MCF 10A (cell line): ENCODE measurements around the gene CCR7. TPM values are rescaled to one million over a fixed set of nuclear protein-coding genes. Genes with fewer than 3 reads are reported as not detected.
A peak's percentile ranks its signal among the peaks of the same experiment; 100 is the strongest.

Source experiments
- Bru-seq: library from RNA; stranded (reverse); fragments of 400-500 nt; gene quantifications from one replicate; lab custom pipeline; 2021; lab: Mats Ljungman, UMichigan
- BruChase-seq, 2 experiments: library from RNA; stranded (reverse); fragments of 400-500 nt; gene quantifications; one replicate each; lab custom pipeline; 2021; lab: Mats Ljungman, UMichigan
- BruUV-seq: library from RNA; stranded (reverse); fragments of 400-500 nt; replicated peaks from 2 replicates; lab custom pipeline; 2021; lab: Mats Ljungman, UMichigan
- CTCF ChIA-PET: fragments of 300-600 bp; sonication (Branson Sonifier 250); formaldehyde crosslinking; extraction: SDS; loops from one replicate; lab custom pipeline; 2021; ENCODE audit warnings: antibody characterized with exemption, inconsistent platforms; lab: Yijun Ruan, JAX
- POLR2A ChIA-PET: fragments of 300-600, 350-650 bp; sonication (Branson Sonifier 250); formaldehyde crosslinking; extraction: SDS; loops from one replicate; lab custom pipeline; 2020; ENCODE audit warnings: antibody characterized with exemption, inconsistent platforms; lab: Yijun Ruan, JAX
- DNase-seq: peaks from one replicate; pipeline ENCODE4 v3.0.0-alpha.2; 2018; ENCODE audit not compliant: unreplicated experiment
- H3K27ac Mint-ChIP-seq: one replicate; pipeline ENCODE4 v1.8.0; 2022; ENCODE audit warnings: mild to moderate bottlenecking, low read depth, mixed read lengths; ENCODE audit not compliant: unreplicated experiment
- H3K27me3 Mint-ChIP-seq: one replicate; pipeline ENCODE4 v1.8.0; 2022; ENCODE audit warnings: mixed read lengths; ENCODE audit not compliant: insufficient read depth, unreplicated experiment
- H3K36me3 Mint-ChIP-seq: one replicate; pipeline ENCODE4 v1.8.0; 2022; ENCODE audit warnings: mild to moderate bottlenecking, moderate library complexity, mixed read lengths; ENCODE audit not compliant: insufficient read depth, unreplicated experiment
- H3K4me1 Mint-ChIP-seq: one replicate; pipeline ENCODE4 v1.8.0; 2022; ENCODE audit warnings: mixed read lengths; ENCODE audit not compliant: insufficient read depth, unreplicated experiment
- H3K4me3 Mint-ChIP-seq: one replicate; pipeline ENCODE4 v1.8.0; 2022; ENCODE audit warnings: mild to moderate bottlenecking, moderate library complexity, mixed read lengths; ENCODE audit not compliant: unreplicated experiment
- H3K9me3 Mint-ChIP-seq: one replicate; pipeline ENCODE4 v1.8.0; 2022; ENCODE audit warnings: mixed read lengths; ENCODE audit not compliant: unreplicated experiment
- CTCF ChIP-seq: fragments of 200-600 bp; IDR thresholded peaks from one replicate; pipeline ENCODE4 v1.8.0; 2022; ENCODE audit warnings: antibody characterized with exemption, mild to moderate bottlenecking; ENCODE audit not compliant: unreplicated experiment
- intact Hi-C: fragments of 100-400 bp; cut with micrococcal nuclease; formaldehyde crosslinking; loops from 2 replicates; pipeline ENCODE4 v1.14.1; 2022
- long read RNA-seq: library from polyadenylated mRNA; stranded (forward); transcript quantifications from one replicate; pipeline ENCODE4 v2.0.0, GENCODE V29; 2022
- total RNA-seq: library from RNA; stranded (reverse); gene quantifications from 2 replicates; pipeline ENCODE4 v1.2.3, GENCODE V29; 2022

CCR7 gene
- total RNA-seq: not detected in 2 replicates
- not detected for Bru-seq, nascent RNA
- BruChase-seq, experiment 1, labeled RNA remaining after a 6-hour chase: not detected
- BruChase-seq, experiment 2, labeled RNA remaining after a 2-hour chase: percentile 7 among the genes with signal in this experiment
- long read RNA-seq, partial matches to known transcripts: 0 of 1 reads
- long read RNA-seq, other reads (novel, unspliced or antisense): 1 of 1 reads

GRCh38 chr17:40564883-40565768, at the start of gene CCR7:
TSS of gene CCR7 (minus strand) at chr17:40565472. CDS start at chr17:40565409, 63 bp downstream.
- Mint-ChIP-seq H3K27me3 (peaks cover 55% of the 10 kb centered on the region), H3K4me3 (no peak within 1 kb of the TSS), H3K9me3 (peaks cover 4% of the 10 kb centered on the region), H3K4me1 (peaks cover 6% of the 10 kb centered on the region), H3K36me3 (no peaks in the 10 kb centered on the region), H3K27ac (no peak within 1 kb of the TSS)
- no peak for TF ChIP-seq CTCF
- CTCF ChIA-PET: interaction anchor here (0.6 to 1.3 kb wide), 3 partner anchors 10 to 1113 kb away, joined by 3 read pairs; no protein-coding TSS in a partner anchor
- intact Hi-C loops: no loop called here
- no TSS peak for BruUV-seq
- POLR2A ChIA-PET: no interaction called here
- no peak for DNase-seq

- intact Hi-C loops: loop anchor here (1.0 to 2.0 kb wide), 2 partner anchors 104 to 178 kb away; no protein-coding TSS in a partner anchor
- no peak for TF ChIP-seq CTCF
- no TSS peak for BruUV-seq
- Mint-ChIP-seq H3K4me1 (no peaks in the 10 kb centered on the region), H3K27me3 (peaks cover 62% of the 10 kb centered on the region), H3K9me3 (no peaks in the 10 kb centered on the region), H3K4me3 (no peak overlapping the region), H3K36me3 (peaks cover 6% of the 10 kb centered on the region), H3K27ac (no peak overlapping the region)
- POLR2A ChIA-PET: interaction anchor here (0.7 kb wide), 1 partner anchor 286 kb away, joined by 5 read pairs; no protein-coding TSS in a partner anchor
- CTCF ChIA-PET: interaction anchor here (0.6 to 4.6 kb wide), 17 partner anchors 10 to 1194 kb away, joined by 3 to 68 read pairs (median 3); partner anchors contain the start of gene KRT28
- no peak for DNase-seq
Measured at GRCh38 chr17:40614431-40615067, 49.3 kb upstream of the CCR7 start.

- H3K36me3 Mint-ChIP-seq: peaks cover 6% of the 10 kb centered on the region
- intact Hi-C loops: loop anchor here (2.0 kb wide), 1 partner anchor 105 kb away; no protein-coding TSS in a partner anchor
- no peaks in the 10 kb centered on the region for H3K9me3 Mint-ChIP-seq
- POLR2A ChIA-PET: interaction anchor here (0.6 kb wide), 2 partner anchors 33 to 150 kb away, joined by 3 read pairs; no protein-coding TSS in a partner anchor
- DNase-seq: no peak
- CTCF ChIA-PET: interaction anchor here (0.5 to 4.6 kb wide), 5 partner anchors 11 to 1189 kb away, joined by 3 to 68 read pairs (median 4); no protein-coding TSS in a partner anchor
- H3K27me3 Mint-ChIP-seq: peaks cover 68% of the 10 kb centered on the region
- no peak overlapping the region for H3K4me3 Mint-ChIP-seq
- BruUV-seq: no TSS peak
- H3K27ac Mint-ChIP-seq: no peak overlapping the region
- H3K4me1 Mint-ChIP-seq: no peaks in the 10 kb centered on the region
- no peak for TF ChIP-seq CTCF
Measured at GRCh38 chr17:40613467-40614154, 48.3 kb upstream of the CCR7 start.
